CD14-positive monocyte (primary cell): ENCODE data around the gene FBXW11. TPM values are rescaled to one million over a fixed set of nuclear protein-coding genes. Genes with fewer than 3 reads are reported as not detected.

Experiments used
- DNase-seq, 3 donors: peaks; one replicate each; pipeline ENCODE4 v3.0.0-alpha.2; 2011 to 2022
- H2AFZ ChIP-seq: 2 replicates; pipeline ENCODE4 v1.6.0; 2012; ENCODE audit warnings: mild to moderate bottlenecking, low read depth, low read length, inconsistent platforms; ENCODE audit not compliant: insufficient read depth, poor library complexity, severe bottlenecking
- H3K27ac ChIP-seq, 2 donors: 1 replicate in 1 of 2; 2 replicates in 1 of 2; pipeline ENCODE4 v1.5.1; 2012 to 2013; ENCODE audit warnings: low read length in 2 of 2, control low read depth in 1 of 2, inconsistent platforms in 1 of 2, low read depth in 1 of 2, mild to moderate bottlenecking in 1 of 2
- H3K27me3 ChIP-seq, 2 donors: one replicate each; pipeline versions ENCODE4 v1.6.0 to v1.6.1; 2011 to 2013; ENCODE audit warnings: low read length in 2 of 2; ENCODE audit not compliant: control insufficient read depth in 2 of 2, insufficient read depth in 2 of 2
- H3K36me3 ChIP-seq, 2 donors: replicated peaks in 1 of 2; 1 replicate in 1 of 2; 2 replicates in 1 of 2; pipeline versions ENCODE4 v1.5.1 to v1.6.1; 2012 to 2013; ENCODE audit warnings: low read length in 2 of 2, control low read depth in 1 of 2, inconsistent platforms in 1 of 2, mild to moderate bottlenecking in 1 of 2; ENCODE audit not compliant: insufficient read depth in 2 of 2, control insufficient read depth in 1 of 2
- H3K4me1 ChIP-seq, 2 donors: 1 replicate in 1 of 2; 2 replicates in 1 of 2; pipeline versions ENCODE4 v1.5.1 to v1.6.1; 2012 to 2013; ENCODE audit warnings: low read length in 2 of 2, control low read depth in 1 of 2, inconsistent platforms in 1 of 2, mild to moderate bottlenecking in 1 of 2, moderate library complexity in 1 of 2; ENCODE audit not compliant: insufficient read depth in 2 of 2, control insufficient read depth in 1 of 2
- H3K4me2 ChIP-seq: replicated peaks from 2 replicates; pipeline ENCODE3; 2012; ENCODE audit warnings: low read length, moderate library complexity, mild to moderate bottlenecking; ENCODE audit not compliant: poor library complexity, severe bottlenecking; ENCODE audit errors: extremely low read depth
- H3K4me3 ChIP-seq, 3 experiments: fragments of 200-600 bp in 1 of 3; sonication (generic) in 1 of 3; replicated peaks in 1 of 3; 1 replicate in 2 of 3; 2 replicates in 1 of 3; pipeline ENCODE4 v1.5.1; 2011 to 2013; ENCODE audit warnings: low read length in 3 of 3, mild to moderate bottlenecking in 3 of 3, control low read depth in 2 of 3, low read depth in 2 of 3, inconsistent platforms in 1 of 3, moderate library complexity in 1 of 3
- H3K79me2 ChIP-seq: 2 replicates; pipeline ENCODE4 v1.6.0; 2012; ENCODE audit warnings: mild to moderate bottlenecking, control low read depth, inconsistent platforms, low read length, moderate library complexity; ENCODE audit not compliant: insufficient read depth
- H3K9ac ChIP-seq: 2 replicates; pipeline ENCODE4 v1.6.0; 2017; ENCODE audit warnings: low read length, mild to moderate bottlenecking; ENCODE audit not compliant: insufficient read depth, poor library complexity, severe bottlenecking
- H3K9me3 ChIP-seq, 2 donors: replicated peaks in 1 of 2; 1 replicate in 1 of 2; 2 replicates in 1 of 2; pipeline versions ENCODE4 v1.5.1 to v1.6.1; 2012 to 2013; ENCODE audit warnings: low read length in 2 of 2, control low read depth in 1 of 2; ENCODE audit not compliant: control insufficient read depth in 1 of 2, insufficient read depth in 1 of 2
- H4K20me1 ChIP-seq: 2 replicates; pipeline ENCODE4 v1.6.0; 2012; ENCODE audit warnings: mild to moderate bottlenecking, low read length, control low read depth, moderate library complexity; ENCODE audit not compliant: insufficient read depth
- H3K27ac Mint-ChIP-seq, 7 donors: one replicate each; pipeline ENCODE4 v1.8.0; 2020; ENCODE audit warnings: mild to moderate bottlenecking in 7 of 7, mixed read lengths in 7 of 7, moderate library complexity in 6 of 7, inconsistent platforms in 2 of 7
- H3K27me3 Mint-ChIP-seq, 3 donors: one replicate each; pipeline ENCODE4 v1.8.0; 2021 to 2022; ENCODE audit warnings: low read depth in 3 of 3, mild to moderate bottlenecking in 3 of 3, mixed read lengths in 3 of 3, moderate library complexity in 3 of 3, inconsistent platforms in 1 of 3
- H3K36me3 Mint-ChIP-seq, 2 donors: one replicate each; pipeline ENCODE4 v1.8.0; 2020; ENCODE audit warnings: mixed read lengths in 2 of 2, inconsistent platforms in 1 of 2, mild to moderate bottlenecking in 1 of 2
- H3K4me1 Mint-ChIP-seq: one replicate; pipeline ENCODE4 v1.8.0; 2020; ENCODE audit warnings: mild to moderate bottlenecking, mixed read lengths
- H3K4me3 Mint-ChIP-seq, 2 donors: one replicate each; pipeline ENCODE4 v1.8.0; 2020; ENCODE audit warnings: mild to moderate bottlenecking in 2 of 2, mixed read lengths in 2 of 2, moderate library complexity in 1 of 2
- H3K9me3 Mint-ChIP-seq, 7 donors: one replicate each; pipeline ENCODE4 v1.8.0; 2020 to 2022; ENCODE audit warnings: mixed read lengths in 7 of 7, mild to moderate bottlenecking in 6 of 7, moderate library complexity in 6 of 7, inconsistent platforms in 2 of 7
- CTCF ChIP-seq: fragments of 200-600 bp; IDR thresholded peaks from one replicate; pipeline ENCODE4 v1.8.0; 2022; ENCODE audit warnings: antibody characterized with exemption, mild to moderate bottlenecking
- WGBS: methylation state at CpG from one replicate; pipeline ENCODE4 v1.1.5; 2013; ENCODE audit warnings: missing lambda C conversion rate; ENCODE audit not compliant: insufficient coverage; 5-methylcytosine and 5-hydroxymethylcytosine counted together
- intact Hi-C, 2 donors: fragments of 100-400 bp; cut with micrococcal nuclease; formaldehyde crosslinking; loops; one replicate each; pipeline versions ENCODE4 v1.15.0 to v1.15.1; 2023
- polyA plus RNA-seq, 3 donors: library from polyadenylated mRNA; depleted of rRNA in 1 of 3; unstranded in 2 of 3; stranded (reverse) in 1 of 3; fragments of 300-500 nt in 2 of 3; fragments of >200 nt in 1 of 3; fragmentation: Illumina TruSeq in 2 of 3; gene quantifications; 1 replicate in 2 of 3; 2 replicates in 1 of 3; pipeline ENCODE4 v1.2.3, GENCODE V29; 2012 to 2021

FBXW11 gene
- polyA plus RNA-seq, 3 donors, result 15.0 to 24.5 (median 18.2) TPM

- WGBS, result 0% methylated on average over 1 of the region's 4 CpGs
- H4K20me1 ChIP-seq, result peaks cover 55% of the 10 kb centered on the region
Observed at GRCh38 chr5:171906066-171906570, 100.3 kb downstream of the FBXW11 start.

GRCh38 chr5:171904886-171905285 is 101.6 kb downstream of the FBXW11 start:
- peak; percentile 5 to 12 (median 8) for DNase-seq
- H3K36me3 Mint-ChIP-seq, result peaks cover 21 to 23% of the 10 kb centered on the region in 2 donors
- peaks cover 0 to 2% (median 0%) of the 10 kb centered on the region in 3 donors for H3K27me3 Mint-ChIP-seq
- no peaks in the 10 kb centered on the region for H3K9me3 Mint-ChIP-seq
- H3K4me1 ChIP-seq, result peaks cover 15 to 16% of the 10 kb centered on the region in 2 donors
- peak overlapping the region in 5 of 7 donors; percentile 1 to 35 (median 21) for H3K27ac Mint-ChIP-seq
- peaks cover 24% of the 10 kb centered on the region for H3K4me1 Mint-ChIP-seq
- H3K4me3 ChIP-seq, result no peak overlapping the region
- intact Hi-C loops, result loop anchor here (5.0 kb wide), 2 partner anchors 423 to 488 kb away; partner anchors contain the start of gene FGF18 (in 2 of the 2)
- TF ChIP-seq CTCF, result no peak
- H3K9me3 ChIP-seq, result no peaks in the 10 kb centered on the region
- peak overlapping the region in 1 of 2 donors; percentile 59 for H3K27ac ChIP-seq
- H3K27me3 ChIP-seq, result no peaks in the 10 kb centered on the region
- H2AFZ ChIP-seq, result no peak overlapping the region
- H4K20me1 ChIP-seq, result peaks cover 57% of the 10 kb centered on the region
- peaks cover 36% of the 10 kb centered on the region for H3K79me2 ChIP-seq
- H3K9ac ChIP-seq, result no peak overlapping the region
- H3K4me3 Mint-ChIP-seq, result no peak overlapping the region
- peak overlapping the region; percentile 4 for H3K4me2 ChIP-seq
- peaks cover 0 to 32% of the 10 kb centered on the region in 2 donors for H3K36me3 ChIP-seq

More at GRCh38 chr5:171906066-171906570, 100.3 kb downstream of the FBXW11 start:
- Mint-ChIP-seq H3K27ac (peak overlapping the region in 1 of 7 donors; percentile 7), H3K27me3 (peaks cover 0 to 2% (median 0%) of the 10 kb centered on the region in 3 donors), H3K36me3 (peaks cover 23 to 28% of the 10 kb centered on the region in 2 donors), H3K9me3 (no peaks in the 10 kb centered on the region), H3K4me3 (no peak overlapping the region), H3K4me1 (peaks cover 24% of the 10 kb centered on the region)
- no peak for TF ChIP-seq CTCF
- Histone ChIP-seq H3K27me3 (no peaks in the 10 kb centered on the region), H3K4me1 (peaks cover 15 to 16% of the 10 kb centered on the region in 2 donors), H3K4me2 (no peak overlapping the region), H2AFZ (no peak overlapping the region), H3K36me3 (peaks cover 3 to 33% of the 10 kb centered on the region in 2 donors), H3K79me2 (peaks cover 40% of the 10 kb centered on the region), H3K9ac (no peak overlapping the region), H3K9me3 (no peaks in the 10 kb centered on the region), H3K27ac (no peak overlapping the region), H3K4me3 (no peak overlapping the region)
- DNase-seq, result no peak
- intact Hi-C loops, result loop anchor here (5.0 kb wide), 2 partner anchors 424 to 489 kb away; partner anchors contain the start of gene FGF18 (in 2 of the 2)
